Testis (tissue), 3 donors: ENCODE results near the gene NRIP1. TPM values are rescaled to one million over a fixed set of nuclear protein-coding genes. Genes with fewer than 3 reads are reported as not detected.

Experiments used
- DNase-seq: peaks from one replicate; pipeline ENCODE4 v3.0.0-alpha.2; 2019
- H3K27ac ChIP-seq, 2 donors: fragments of 200-600 bp; sonication (generic); one replicate each; pipeline ENCODE4 v1.5.1; 2019
- H3K27me3 ChIP-seq: fragments of 200-600 bp; sonication (generic); one replicate; pipeline ENCODE4 v1.5.1; 2019
- H3K36me3 ChIP-seq: fragments of 200-600 bp; sonication (generic); one replicate; pipeline ENCODE4 v1.5.1; 2017; ENCODE audit warnings: low read depth; ENCODE audit errors: missing control alignments
- H3K4me1 ChIP-seq: fragments of 200-600 bp; sonication (generic); one replicate; pipeline ENCODE4 v1.5.1; 2019
- H3K4me3 ChIP-seq, 2 donors: fragments of 200-600 bp; sonication (generic); one replicate each; pipeline ENCODE4 v1.5.1; 2017 to 2019
- H3K9me3 ChIP-seq: fragments of 200-600 bp; sonication (generic); one replicate; pipeline ENCODE4 v1.5.1; 2017
- POLR2A ChIP-seq: fragments of 450-650 bp; IDR thresholded peaks from one replicate; pipeline ENCODE4 v1.6.1; 2017; ENCODE audit warnings: antibody characterized with exemption, mild to moderate bottlenecking, moderate library complexity
- WGBS, 2 donors: methylation state at CpG; one replicate each; pipeline ENCODE4 v1.1.5; 2018; 5-methylcytosine and 5-hydroxymethylcytosine counted together
- intact Hi-C: fragments of 100-400 bp; cut with DNase I; formaldehyde crosslinking; loops from one replicate; pipeline ENCODE4 v1.15.1; 2023; ENCODE audit warnings: low total_unique reads
- polyA plus RNA-seq: library from polyadenylated mRNA; stranded (reverse); fragments of 350-450 nt; fragmentation: Illumina TruSeq; extraction: RNeasy Lipid Tissue Mini Kit (QIAGEN cat#74804); gene quantifications from one replicate; pipeline ENCODE4 v1.2.3, GENCODE V29; 2014; ENCODE audit warnings: low read depth, low replicate concordance; ENCODE audit not compliant: insufficient read depth
- total RNA-seq, 2 donors: library from RNA; depleted of rRNA; stranded (reverse); fragments of >200 nt; gene quantifications; one replicate each; pipeline ENCODE4 v1.2.3, GENCODE V29; 2016
- TF ChIP-seq, protein P1 (sequence below), 3 experiments: fragments of 450-650 bp in 2 of 3; fragments of 200-600 bp in 1 of 3; sonication (generic) in 1 of 3; IDR thresholded peaks; one replicate each; pipeline ENCODE4 v1.5.1; 2016 to 2019; ENCODE audit warnings: antibody characterized with exemption in 3 of 3, mild to moderate bottlenecking in 2 of 3, moderate library complexity in 1 of 3

NRIP1 gene
- total and polyA plus RNA-seq, 3 donors from 2014 or later = 18.0 to 36.1 (median 26.8) TPM

DNA sequence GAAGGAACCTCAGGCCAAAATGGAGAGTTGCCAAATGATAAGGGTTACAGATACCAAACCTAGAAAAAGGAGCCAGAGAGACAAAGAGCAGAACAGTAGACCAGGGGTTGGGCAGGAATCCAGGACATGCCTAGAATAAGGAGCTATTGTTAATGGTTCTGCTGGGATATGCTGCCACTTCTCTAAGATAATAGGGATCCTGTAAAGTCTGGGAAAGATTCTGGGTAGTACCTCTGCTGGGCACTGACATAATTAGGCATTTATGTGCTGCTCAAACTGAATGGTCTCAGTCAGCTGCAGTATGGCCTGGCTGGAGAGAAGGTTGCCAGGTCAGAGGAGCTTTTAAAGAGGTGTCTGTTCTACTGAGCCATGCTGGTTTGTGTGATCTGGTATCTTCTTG is 19.9 kb upstream of the NRIP1 start:
- Histone ChIP-seq H3K27me3 (no peaks in the 10 kb centered on the region), H3K27ac (no peak overlapping the region), H3K36me3 (no peaks in the 10 kb centered on the region), H3K4me3 (no peak overlapping the region), H3K4me1 (no peaks in the 10 kb centered on the region), H3K9me3 (no peaks in the 10 kb centered on the region)
- peak; percentile 84 for DNase-seq
- intact Hi-C loops = no loop called here
- TF ChIP-seq, protein P1, sequence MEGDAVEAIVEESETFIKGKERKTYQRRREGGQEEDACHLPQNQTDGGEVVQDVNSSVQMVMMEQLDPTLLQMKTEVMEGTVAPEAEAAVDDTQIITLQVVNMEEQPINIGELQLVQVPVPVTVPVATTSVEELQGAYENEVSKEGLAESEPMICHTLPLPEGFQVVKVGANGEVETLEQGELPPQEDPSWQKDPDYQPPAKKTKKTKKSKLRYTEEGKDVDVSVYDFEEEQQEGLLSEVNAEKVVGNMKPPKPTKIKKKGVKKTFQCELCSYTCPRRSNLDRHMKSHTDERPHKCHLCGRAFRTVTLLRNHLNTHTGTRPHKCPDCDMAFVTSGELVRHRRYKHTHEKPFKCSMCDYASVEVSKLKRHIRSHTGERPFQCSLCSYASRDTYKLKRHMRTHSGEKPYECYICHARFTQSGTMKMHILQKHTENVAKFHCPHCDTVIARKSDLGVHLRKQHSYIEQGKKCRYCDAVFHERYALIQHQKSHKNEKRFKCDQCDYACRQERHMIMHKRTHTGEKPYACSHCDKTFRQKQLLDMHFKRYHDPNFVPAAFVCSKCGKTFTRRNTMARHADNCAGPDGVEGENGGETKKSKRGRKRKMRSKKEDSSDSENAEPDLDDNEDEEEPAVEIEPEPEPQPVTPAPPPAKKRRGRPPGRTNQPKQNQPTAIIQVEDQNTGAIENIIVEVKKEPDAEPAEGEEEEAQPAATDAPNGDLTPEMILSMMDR (IDR thresholded peaks at IDR 0.05) = no peak
- TF ChIP-seq POLR2A = no peak

DNA sequence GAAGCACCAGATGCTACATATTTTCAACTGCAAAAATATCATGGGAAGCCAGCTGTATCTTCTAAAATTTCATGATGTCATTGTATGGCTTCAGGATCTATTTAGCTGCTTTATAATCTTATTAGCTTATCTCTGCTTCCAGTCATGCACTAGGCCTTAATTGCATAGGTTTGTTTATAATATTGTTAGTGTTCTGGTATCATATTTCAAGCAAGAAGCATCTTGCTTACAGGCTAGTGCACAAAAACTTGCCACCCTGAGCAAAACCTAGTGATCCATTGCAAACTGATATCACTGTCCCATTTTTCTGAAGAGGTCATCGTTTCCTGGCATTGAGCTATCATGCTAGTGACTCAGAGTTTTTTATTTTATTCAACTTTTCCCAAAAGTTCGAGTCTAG is 15.7 kb upstream of the NRIP1 start:
- H3K9me3 ChIP-seq = no peaks in the 10 kb centered on the region
- no peaks in the 10 kb centered on the region for H3K36me3 ChIP-seq
- H3K4me1 ChIP-seq = no peaks in the 10 kb centered on the region
- intact Hi-C loops = no loop called here
- DNase-seq = no peak
- no peak overlapping the region for H3K4me3 ChIP-seq
- WGBS, 2 donors = 53 to 62% methylated on average over 2 of the region's 2 CpGs
- no peak overlapping the region for H3K27ac ChIP-seq
- TF ChIP-seq, protein P1 (IDR thresholded peaks at IDR 0.05) = no peak
- TF ChIP-seq POLR2A = no peak
- H3K27me3 ChIP-seq = no peaks in the 10 kb centered on the region

DNA sequence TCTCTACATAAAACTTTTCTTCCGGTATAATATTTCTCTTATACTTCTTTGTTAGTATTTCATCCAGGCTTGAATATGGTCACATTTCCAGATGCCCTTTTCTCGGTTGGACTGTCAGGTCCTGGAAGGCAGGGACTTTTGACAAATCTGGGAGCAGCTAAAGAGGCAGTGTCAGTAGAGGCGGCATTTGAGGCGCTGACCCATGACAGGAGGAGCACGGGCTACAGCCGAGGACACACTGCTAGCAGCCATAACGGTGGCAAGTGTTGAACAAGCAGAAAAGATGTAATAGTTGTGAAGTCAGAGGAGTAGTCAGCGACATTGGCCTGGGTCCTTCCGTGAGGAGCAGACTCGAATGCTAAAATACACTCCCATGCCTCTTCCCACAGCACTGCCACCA is 14.5 kb upstream of the NRIP1 start:
- DNase-seq = no peak
- no peaks in the 10 kb centered on the region for H3K27me3 ChIP-seq
- no peaks in the 10 kb centered on the region for H3K4me1 ChIP-seq
- TF ChIP-seq, protein P1 (IDR thresholded peaks at IDR 0.05) = no peak
- no peak for TF ChIP-seq POLR2A
- H3K27ac ChIP-seq = no peak overlapping the region
- no peaks in the 10 kb centered on the region for H3K36me3 ChIP-seq
- intact Hi-C loops = no loop called here
- no peak overlapping the region for H3K4me3 ChIP-seq
- H3K9me3 ChIP-seq = no peaks in the 10 kb centered on the region
- WGBS, 2 donors = 92 to 93% methylated on average over 10 of the region's 10 CpGs

DNA sequence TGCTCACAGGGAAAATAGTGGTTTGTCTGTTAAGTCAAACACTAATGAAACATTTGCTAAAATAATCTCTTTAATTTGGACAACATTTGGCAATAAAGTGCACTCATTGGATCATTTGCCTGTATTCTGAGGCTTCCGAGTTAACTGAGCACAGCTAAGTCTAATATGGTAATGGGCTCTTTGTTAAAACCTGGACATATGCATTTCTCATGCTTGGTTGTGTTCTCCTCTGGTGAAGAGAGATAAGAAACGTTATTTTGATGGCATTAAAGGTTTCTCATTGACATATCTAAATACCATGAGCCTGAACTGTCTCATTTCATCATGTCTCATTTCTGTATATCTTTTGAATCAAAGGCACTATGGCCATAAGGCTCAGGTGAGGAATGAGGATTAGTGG is 13.4 kb upstream of the NRIP1 start:
- Histone ChIP-seq H3K4me3 (no peak overlapping the region), H3K27ac (no peak overlapping the region), H3K4me1 (no peaks in the 10 kb centered on the region), H3K36me3 (no peaks in the 10 kb centered on the region), H3K27me3 (no peaks in the 10 kb centered on the region), H3K9me3 (no peaks in the 10 kb centered on the region)
- DNase-seq = no peak
- 64 to 68% methylated on average over 2 of the region's 2 CpGs for WGBS, 2 donors
- TF ChIP-seq POLR2A = no peak
- intact Hi-C loops = no loop called here

DNA sequence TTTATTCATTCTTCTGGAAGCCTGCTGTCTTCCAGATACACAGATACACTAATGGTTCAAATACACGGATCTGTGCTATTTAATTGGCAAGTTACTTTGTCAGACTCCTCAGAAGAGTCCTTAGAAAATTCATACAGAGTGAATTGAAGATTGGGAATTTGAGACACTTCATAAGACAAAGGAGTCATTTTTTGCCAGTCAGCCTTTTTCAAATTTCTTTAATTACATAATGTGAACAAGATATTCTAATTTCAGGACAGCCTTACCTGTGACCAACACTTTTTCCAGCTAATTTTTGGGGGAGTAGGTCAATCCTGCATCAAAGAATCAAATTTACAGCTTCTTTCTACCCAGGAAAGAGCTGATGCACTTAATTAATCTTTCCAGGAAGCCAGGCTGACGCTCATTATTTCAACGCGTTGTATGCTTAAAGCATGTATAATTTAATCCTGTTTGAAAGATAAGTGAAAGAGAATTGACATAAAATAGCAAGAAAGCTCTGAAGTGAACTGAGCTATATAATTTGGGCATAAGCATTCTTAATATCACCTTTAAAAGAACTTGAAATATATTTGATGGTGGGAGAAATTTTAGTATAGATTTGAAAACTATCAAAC is 12.8 kb upstream of the NRIP1 start:
- WGBS, 2 donors = 65 to 77% methylated on average over 4 of the region's 4 CpGs
- intact Hi-C loops = no loop called here
- no peaks in the 10 kb centered on the region for H3K27me3 ChIP-seq
- H3K9me3 ChIP-seq = no peaks in the 10 kb centered on the region
- no peak for DNase-seq
- no peak overlapping the region for H3K4me3 ChIP-seq
- H3K4me1 ChIP-seq = no peaks in the 10 kb centered on the region
- no peaks in the 10 kb centered on the region for H3K36me3 ChIP-seq
- TF ChIP-seq POLR2A = no peak
- H3K27ac ChIP-seq = no peak overlapping the region

DNA sequence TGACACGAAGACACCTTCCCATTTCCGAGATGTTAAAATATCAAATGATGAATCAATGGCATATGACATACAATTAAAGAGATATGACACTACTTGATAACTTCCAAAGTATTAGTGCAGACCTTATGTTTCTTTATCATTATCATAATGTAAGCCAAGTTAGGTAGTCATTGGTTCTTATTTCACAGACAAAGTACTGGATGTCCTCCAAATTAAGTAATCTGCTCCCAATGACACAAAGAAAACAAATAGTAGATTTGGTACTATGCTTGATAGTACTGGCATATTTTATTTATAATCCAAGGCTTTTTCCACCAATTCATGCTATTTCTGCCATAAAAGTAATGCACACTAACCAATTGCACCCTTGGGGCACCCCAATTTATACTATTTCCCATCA is 11.9 kb upstream of the NRIP1 start:
- H3K36me3 ChIP-seq = no peaks in the 10 kb centered on the region
- no peaks in the 10 kb centered on the region for H3K27me3 ChIP-seq
- no peaks in the 10 kb centered on the region for H3K9me3 ChIP-seq
- no peak for TF ChIP-seq POLR2A
- TF ChIP-seq, protein P1 (IDR thresholded peaks at IDR 0.05) = no peak
- no peaks in the 10 kb centered on the region for H3K4me1 ChIP-seq
- H3K4me3 ChIP-seq = no peak overlapping the region
- H3K27ac ChIP-seq = no peak overlapping the region
- intact Hi-C loops = no loop called here
- no peak for DNase-seq
- 52 to 68% methylated on average over 2 of the region's 2 CpGs for WGBS, 2 donors
